Activated naive CD4-positive, alpha-beta T cell treated with Interleukin-2 at 50 U/mL for 16 hours (primary cell): ENCODE measurements around the gene RBP2.
"Not testable (repeated sequence)": the region's sequence is repeated elsewhere in the genome, so short reads cannot be mapped to it uniquely, and the experiment has no call there.

Experiments used
- DNase-seq: peaks from one replicate; pipeline ENCODE4 v3.0.0-alpha.2; 2020

RBP2 gene

DNA sequence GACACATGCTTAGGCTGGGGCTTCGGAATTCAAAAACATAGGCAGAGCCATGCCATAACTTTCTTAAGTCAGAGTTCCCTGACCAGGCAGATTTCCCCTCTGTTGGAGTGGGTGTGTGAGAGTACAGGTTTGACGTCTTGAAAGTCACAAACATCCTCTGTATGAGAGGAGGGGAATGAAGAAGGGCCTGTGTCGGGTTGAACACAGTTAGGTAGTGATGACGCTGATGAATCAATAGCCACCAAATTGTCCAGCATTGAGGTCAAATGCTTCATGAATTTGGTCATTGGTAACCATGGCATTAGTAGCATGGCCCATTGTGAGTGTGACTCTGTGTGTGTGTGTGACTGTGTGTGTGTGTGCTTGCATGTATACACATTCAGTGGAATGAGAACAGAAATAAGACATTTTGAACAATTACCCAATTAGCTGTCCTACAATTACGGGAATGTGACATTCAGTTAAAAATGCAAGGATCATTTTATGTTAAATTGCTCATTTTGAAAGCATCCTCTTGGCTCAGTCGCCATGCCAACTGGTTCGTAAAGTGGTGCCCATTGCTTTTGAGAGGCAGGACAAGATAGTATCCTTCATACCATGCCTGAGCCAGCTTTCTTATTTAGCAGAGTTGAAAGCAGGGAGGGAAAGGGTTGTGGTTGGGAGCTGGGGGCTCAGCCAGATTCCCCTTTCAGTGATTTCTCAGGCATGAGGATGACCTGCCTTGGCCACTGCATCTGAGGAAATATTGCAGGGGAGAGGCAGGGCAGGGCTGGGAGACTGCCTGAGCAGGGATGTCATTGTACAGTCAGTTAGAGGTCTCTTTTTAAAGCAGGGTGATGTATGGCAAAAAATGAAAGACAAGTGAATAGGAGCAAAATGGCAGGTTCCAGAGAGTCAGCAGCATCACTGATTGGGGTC lies 35.4 kb downstream of the RBP2 start:
- no peak for DNase-seq

DNA sequence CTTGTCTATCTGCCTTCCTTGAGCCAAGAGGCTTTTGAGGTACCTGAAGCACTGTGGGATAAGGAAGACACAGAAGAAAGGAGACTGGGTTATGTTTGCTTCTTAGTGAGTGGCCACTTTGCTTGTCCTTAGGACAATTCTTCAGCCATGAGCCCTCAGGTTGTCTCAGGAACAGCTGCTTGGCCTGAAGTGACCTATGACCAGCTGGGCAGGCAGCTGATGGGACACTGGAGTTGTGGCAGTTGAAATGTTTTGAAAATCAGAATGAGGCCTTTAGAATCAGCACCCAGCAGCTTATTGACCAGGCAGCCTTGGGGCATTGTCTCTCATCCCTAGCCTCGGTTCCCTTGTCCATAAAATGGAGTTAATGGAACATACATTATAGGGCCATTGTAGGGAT lies 37.0 kb downstream of the RBP2 start:
- DNase-seq: no peak

DNA sequence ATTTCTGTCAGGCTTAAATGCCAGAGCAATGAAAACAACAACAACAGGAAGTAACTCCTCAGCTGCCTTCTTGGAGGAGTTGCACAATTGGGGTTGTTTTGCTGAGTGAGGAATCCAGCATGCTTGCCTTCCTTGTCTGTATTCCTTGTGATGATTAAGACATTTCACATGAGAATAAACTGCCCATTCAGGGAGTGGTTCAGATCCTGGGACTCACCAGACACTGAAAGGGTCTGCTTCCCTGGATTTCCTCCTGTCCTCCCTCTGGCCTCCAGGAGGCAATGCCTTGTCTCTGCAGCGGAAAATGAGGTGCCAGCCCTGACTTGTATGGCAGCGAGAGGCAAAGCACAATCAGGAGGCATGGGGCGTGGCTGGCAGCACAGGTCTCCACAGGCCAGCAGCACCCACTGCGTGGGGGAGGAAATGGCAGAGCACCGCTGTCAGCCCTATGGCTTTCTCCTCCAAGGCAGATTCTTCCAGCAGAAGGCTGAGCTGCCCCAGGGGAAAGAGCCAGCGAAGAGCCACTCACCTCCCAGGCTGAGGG lies 41.5 kb downstream of the RBP2 start:
- DNase-seq: no peak

DNA sequence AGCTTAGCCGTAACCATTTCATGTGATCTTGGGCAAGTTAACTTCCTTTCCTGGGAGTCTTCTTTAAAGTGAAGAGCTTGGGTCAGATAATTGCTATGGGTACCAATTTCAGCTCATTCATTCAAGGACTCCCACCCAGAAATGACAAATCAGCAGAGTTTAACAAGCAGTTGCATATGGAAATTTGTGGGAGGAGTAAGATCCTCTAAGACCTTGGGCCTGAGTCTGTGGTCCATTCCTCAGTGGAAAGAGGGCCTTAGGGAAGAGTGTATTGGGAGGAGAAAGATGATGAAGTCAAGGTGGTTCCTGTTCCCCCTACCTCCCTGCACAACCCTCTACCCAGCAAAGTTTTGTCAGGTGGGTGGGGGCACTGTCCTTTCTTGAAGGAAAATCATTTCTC lies 42.1 kb downstream of the RBP2 start:
- DNase-seq: no peak

DNA sequence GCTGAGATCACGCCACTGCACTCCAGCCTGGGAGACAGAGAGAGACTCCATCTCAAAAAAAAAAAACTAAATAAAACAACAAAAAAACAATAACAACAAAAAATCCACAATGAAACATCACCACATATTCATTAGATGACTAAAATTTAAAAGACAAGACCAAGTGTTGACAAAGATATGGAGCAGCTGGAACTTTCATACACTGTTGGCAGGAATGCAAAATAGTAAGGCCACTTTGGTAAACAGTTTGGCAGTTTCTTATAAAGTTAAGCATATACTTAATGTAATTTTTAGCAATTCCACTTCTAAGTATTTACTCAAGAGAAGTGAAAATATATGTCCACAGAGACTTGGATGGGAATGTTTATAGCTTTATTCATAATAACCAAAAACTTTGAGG lies 43.2 kb downstream of the RBP2 start:
- no peak for DNase-seq

- no peak for DNase-seq
These were observed 45.8 kb downstream of the RBP2 start for GRCh38 chr3:139430493-139430892.

GRCh38 chr3:139427283-139428060 lies 48.8 kb downstream of the RBP2 start:
- DNase-seq: no peak

DNA sequence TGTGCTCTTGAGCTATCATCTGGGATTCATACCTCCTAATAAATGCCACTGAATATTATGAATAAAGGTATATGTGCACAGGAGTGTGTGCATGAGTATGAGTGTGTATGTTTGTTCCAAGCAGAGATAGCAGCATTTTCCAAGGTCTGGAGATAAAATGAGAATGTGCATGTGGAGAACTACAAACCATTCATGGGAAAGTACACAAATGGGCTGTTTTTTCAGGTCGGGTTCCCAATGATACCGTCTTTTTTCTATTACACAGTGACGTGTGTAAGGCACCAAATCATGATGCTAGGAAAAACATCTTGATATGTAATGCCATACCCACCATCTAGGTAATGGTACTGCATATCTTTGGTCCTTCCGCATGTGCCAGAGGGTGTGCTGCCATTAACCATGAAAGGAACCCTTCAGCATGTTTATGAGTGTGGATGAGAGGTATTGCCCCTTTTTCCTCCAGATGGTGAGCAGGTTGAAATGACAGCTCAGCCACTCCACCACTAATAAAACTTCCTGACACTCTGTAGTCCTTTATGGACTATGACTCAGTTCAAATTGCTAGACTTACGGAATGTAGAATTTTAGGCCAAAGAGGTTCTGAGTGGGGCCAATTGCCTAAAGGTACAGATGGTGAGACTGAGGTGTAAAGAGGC lies 50.4 kb downstream of the RBP2 start:
- DNase-seq: no peak

DNA sequence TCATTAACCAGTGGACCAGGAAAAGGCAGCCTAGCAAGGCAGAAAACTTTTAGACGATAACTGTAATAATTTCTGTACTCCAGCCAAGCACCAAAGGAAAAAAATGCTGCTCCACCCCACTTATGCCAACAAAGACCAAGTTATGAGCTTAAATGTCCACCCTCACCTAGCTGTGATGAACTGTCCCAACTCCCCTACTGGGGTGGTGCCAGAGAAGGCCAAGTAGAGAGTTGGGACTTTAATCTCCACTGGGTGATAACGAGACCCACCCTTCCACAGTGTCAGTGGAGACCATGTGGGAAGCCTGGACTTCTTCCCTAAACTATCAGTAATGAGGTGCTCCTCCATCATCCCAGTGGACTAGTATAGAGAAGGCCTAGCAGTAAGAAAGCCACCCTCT lies 53.1 kb downstream of the RBP2 start:
- no peak for DNase-seq

DNA sequence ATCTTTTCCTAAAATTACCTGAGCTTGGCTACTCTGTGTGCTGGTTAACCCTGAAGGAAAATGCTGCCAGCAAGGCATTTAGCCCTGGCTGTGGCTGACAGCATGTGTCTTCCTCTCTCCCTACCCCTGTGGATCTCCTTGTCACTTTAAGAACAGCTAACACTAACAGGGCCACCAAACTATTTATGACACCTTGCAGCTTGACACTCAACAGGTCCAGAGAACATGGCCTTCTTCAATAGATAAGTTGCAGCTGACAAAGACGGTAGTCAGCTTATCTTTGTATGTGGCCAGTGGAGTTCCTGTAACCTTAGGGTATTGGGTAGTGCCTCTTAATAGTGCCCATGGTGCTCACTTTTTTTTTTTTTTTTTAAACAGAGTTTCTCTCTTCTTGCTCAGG lies 54.9 kb downstream of the RBP2 start:
- DNase-seq: no peak

DNA sequence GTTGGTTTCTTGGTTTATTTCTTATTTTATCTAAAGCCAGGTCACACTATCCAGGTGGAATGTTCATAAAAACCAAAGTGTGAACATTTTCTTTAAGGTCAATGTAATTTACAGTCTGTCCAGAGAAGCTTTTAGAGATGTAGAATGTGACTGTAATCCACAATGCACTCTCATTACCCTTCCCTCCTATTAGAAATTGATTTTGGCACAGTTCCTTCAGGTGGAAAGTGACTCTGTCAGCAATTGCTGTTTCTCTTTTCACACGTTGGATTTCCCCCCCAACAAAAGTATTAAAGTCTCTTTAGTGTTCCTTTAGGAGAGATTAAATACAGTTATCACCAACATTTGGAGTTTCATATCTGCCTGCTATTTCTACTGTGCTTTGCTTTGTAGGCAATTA lies 55.3 kb downstream of the RBP2 start:
- no peak for DNase-seq

DNA sequence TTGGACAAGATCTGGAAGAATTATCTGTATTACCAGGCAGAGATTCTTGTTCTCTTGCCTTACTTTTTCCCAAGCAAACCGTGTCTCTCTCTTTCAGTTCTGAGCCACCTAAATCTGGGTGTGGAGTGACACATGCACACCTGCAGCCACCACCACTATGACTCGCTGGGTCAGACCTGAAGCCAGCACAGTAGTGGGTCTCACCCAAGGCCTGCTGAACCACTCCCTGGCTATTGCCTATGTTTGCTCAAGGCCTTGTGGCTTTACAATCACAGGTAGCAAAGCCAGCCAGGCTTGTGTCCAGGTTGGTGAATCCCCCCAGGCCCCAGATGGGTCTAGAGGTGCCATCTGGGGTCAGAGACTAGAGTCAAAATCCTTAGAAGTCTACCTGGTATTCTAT lies 58.2 kb downstream of the RBP2 start:
- DNase-seq: no peak

- no peak for DNase-seq
These were observed 60.0 kb downstream of the RBP2 start for GRCh38 chr3:139416275-139416674.

GRCh38 chr3:139414608-139415224 lies 61.6 kb downstream of the RBP2 start:
- no peak for DNase-seq

DNA sequence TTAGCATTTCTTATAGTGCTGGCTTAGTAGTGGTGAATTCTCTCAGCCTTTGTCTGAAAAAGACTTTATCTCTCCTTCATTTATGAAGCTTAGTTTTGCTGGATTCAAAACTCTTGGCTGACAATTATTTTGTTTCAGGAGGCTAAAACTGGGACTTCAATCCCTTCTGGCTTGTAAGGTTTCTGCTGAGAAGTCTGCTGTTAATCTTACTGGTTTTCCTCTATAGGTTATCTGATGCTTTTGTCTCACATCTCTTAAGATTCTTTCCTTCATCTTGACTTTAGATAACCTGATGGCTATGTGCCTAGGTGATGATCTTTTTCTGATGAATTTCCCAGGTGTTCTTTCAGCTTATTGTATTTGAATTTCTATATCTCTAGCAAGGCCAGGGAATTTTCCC lies 63.4 kb downstream of the RBP2 start:
- not testable (repeated sequence) for DNase-seq
